PC-9 (cell line): Measurements from ENCODE around the gene WIPF1. TPM values are rescaled to one million over a fixed set of nuclear protein-coding genes. Genes with fewer than 3 reads are reported as not detected.

Source experiments
- BruUV-seq: library from RNA; stranded (reverse); fragments of 400-500 nt; replicated peaks from 2 replicates; lab custom pipeline; 2021; lab: Mats Ljungman, UMichigan
- CTCF ChIA-PET: fragments of 300-600 bp; sonication (Branson Sonifier 250); formaldehyde crosslinking; loops from one replicate; lab custom pipeline; 2022; ENCODE audit warnings: antibody characterized with exemption; lab: Charles Lee
- POLR2A ChIA-PET: fragments of 300-600 bp; sonication (Branson Sonifier 250); formaldehyde crosslinking; loops from one replicate; lab custom pipeline; 2022; ENCODE audit warnings: antibody characterized with exemption; ENCODE audit not compliant: unreplicated experiment; lab: Charles Lee
- DNase-seq, 2 experiments: peaks; one replicate each; pipeline versions ENCODE4 v3.0.0 to v3.0.0-alpha.2; 2015 to 2022; ENCODE audit warnings: mixed read lengths in 1 of 2
- H2AFZ ChIP-seq: fragments of 200-600 bp; sonication (generic); 2 replicates; pipeline ENCODE4 v1.8.1; 2017; ENCODE audit warnings: antibody characterized with exemption
- H3F3A ChIP-seq: fragments of 200-600 bp; sonication (generic); 2 replicates; pipeline ENCODE4 v1.8.1; 2017; ENCODE audit warnings: antibody characterized with exemption, mild to moderate bottlenecking, low read depth; ENCODE audit not compliant: insufficient read depth
- H3K27ac ChIP-seq: fragments of 200-600 bp; sonication (generic); 2 replicates; pipeline ENCODE4 v1.6.1; 2016; ENCODE audit warnings: mixed run types
- H3K27me3 ChIP-seq: fragments of 200-600 bp; sonication (generic); 2 replicates; pipeline ENCODE4 v1.6.1; 2016; ENCODE audit warnings: low read depth, mixed run types; ENCODE audit not compliant: insufficient read depth
- H3K36me3 ChIP-seq: fragments of 200-600 bp; sonication (generic); 2 replicates; pipeline ENCODE4 v1.6.1; 2016; ENCODE audit warnings: low read depth, mixed run types
- H3K4me1 ChIP-seq: fragments of 200-600 bp; sonication (generic); replicated peaks from 2 replicates; pipeline ENCODE4 v1.6.1; 2016; ENCODE audit warnings: mixed run types; ENCODE audit not compliant: insufficient read depth
- H3K4me2 ChIP-seq: fragments of 200-600 bp; sonication (generic); 2 replicates; pipeline ENCODE4 v1.6.1; 2017; ENCODE audit warnings: mixed run types
- H3K4me3 ChIP-seq: fragments of 200-600 bp; sonication (generic); 2 replicates; pipeline ENCODE4 v1.6.1; 2016; ENCODE audit warnings: mixed run types
- H3K79me2 ChIP-seq: fragments of 200-600 bp; sonication (generic); 2 replicates; pipeline ENCODE4 v1.6.1; 2017; ENCODE audit warnings: low read depth, mixed run types
- H3K9me2 ChIP-seq: fragments of 200-600 bp; sonication (generic); 2 replicates; pipeline ENCODE4 v1.8.1; 2017; ENCODE audit warnings: mild to moderate bottlenecking; ENCODE audit not compliant: insufficient read depth
- H3K9me3 ChIP-seq: fragments of 200-600 bp; sonication (generic); 2 replicates; pipeline ENCODE4 v1.8.1; 2016; ENCODE audit warnings: low read depth; ENCODE audit not compliant: insufficient read depth
- H4K20me1 ChIP-seq: fragments of 200-600 bp; sonication (generic); 2 replicates; pipeline ENCODE4 v1.8.1; 2017; ENCODE audit not compliant: insufficient read depth
- CTCF ChIP-seq: fragments of 200-600 bp; sonication (generic); conservative IDR thresholded peaks from 2 replicates; pipeline ENCODE4 v1.6.1; 2017; ENCODE audit warnings: mixed run types, antibody characterized with exemption, mild to moderate bottlenecking, moderate library complexity
- EZH2 ChIP-seq: fragments of 200-600 bp; sonication (generic); IDR thresholded peaks from 2 replicates; pipeline ENCODE4 v1.8.0; 2017; ENCODE audit warnings: antibody characterized with exemption, low read depth
- intact Hi-C: fragments of 100-400 bp; cut with micrococcal nuclease; formaldehyde crosslinking; loops from one replicate; pipeline ENCODE4 v1.10.0; 2022; ENCODE audit not compliant: unreplicated experiment
- total RNA-seq: library from RNA; stranded (reverse); gene quantifications from 2 replicates; pipeline ENCODE4 v1.2.3, GENCODE V29; 2021

WIPF1 gene
- total RNA-seq, 1 experiment from 2014 or later: 0.46 TPM

GRCh38 chr2:174611854-174612253 lies 14.2 kb upstream of the WIPF1 start:
- H3K4me1 ChIP-seq: peaks cover 22% of the 10 kb centered on the region
- no peak for TF ChIP-seq EZH2
- TF ChIP-seq CTCF: no peak

GRCh38 chr2:174611006-174611405 lies 13.4 kb upstream of the WIPF1 start:
- H3K27me3 ChIP-seq: no peaks in the 10 kb centered on the region
- no peak overlapping the region for H3K27ac ChIP-seq
- BruUV-seq: no TSS peak
- DNase-seq: no peak
- H3K9me3 ChIP-seq: peaks cover 5% of the 10 kb centered on the region
- no peak overlapping the region for H3K4me3 ChIP-seq
- peaks cover 8% of the 10 kb centered on the region; the same call in 1 of the 2 replicates for H3F3A ChIP-seq
- no peaks in the 10 kb centered on the region for H4K20me1 ChIP-seq
- H2AFZ ChIP-seq: no peak overlapping the region
- H3K4me1 ChIP-seq: peaks cover 22% of the 10 kb centered on the region
- H3K9me2 ChIP-seq: no peaks in the 10 kb centered on the region
- no peak overlapping the region for H3K4me2 ChIP-seq
- CTCF ChIA-PET: interaction anchor here (0.6 kb wide), 1 partner anchor 24 kb away, joined by 5 read pairs; no protein-coding TSS in a partner anchor
- H3K79me2 ChIP-seq: no peaks in the 10 kb centered on the region
- TF ChIP-seq CTCF: no peak
- no peak for TF ChIP-seq EZH2
- H3K36me3 ChIP-seq: no peaks in the 10 kb centered on the region
- intact Hi-C loops: no loop called here
- POLR2A ChIA-PET: no interaction called here

More at GRCh38 chr2:174611854-174612253, 14.2 kb upstream of the WIPF1 start:
- no peak overlapping the region for H3K27ac ChIP-seq
- intact Hi-C loops: no loop called here
- H3K4me2 ChIP-seq: no peak overlapping the region
- H3K79me2 ChIP-seq: no peaks in the 10 kb centered on the region
- H3K27me3 ChIP-seq: no peaks in the 10 kb centered on the region
- no peaks in the 10 kb centered on the region for H4K20me1 ChIP-seq
- H3F3A ChIP-seq: peaks cover 8% of the 10 kb centered on the region; the same call in 1 of the 2 replicates
- H3K36me3 ChIP-seq: no peaks in the 10 kb centered on the region
- peaks cover 5% of the 10 kb centered on the region for H3K9me3 ChIP-seq
- no peaks in the 10 kb centered on the region for H3K9me2 ChIP-seq
- ChIA-PET CTCF (no interaction called here), POLR2A (no interaction called here)
- no peak overlapping the region for H2AFZ ChIP-seq
- no peak for DNase-seq
- BruUV-seq: no TSS peak
- H3K4me3 ChIP-seq: no peak overlapping the region

GRCh38 chr2:174610243-174610995 lies 12.8 kb upstream of the WIPF1 start:
- peaks cover 22% of the 10 kb centered on the region for H3K4me1 ChIP-seq
- no peak overlapping the region for H3K4me2 ChIP-seq
- H3K4me3 ChIP-seq: no peak overlapping the region
- intact Hi-C loops: no loop called here
- no peak overlapping the region for H2AFZ ChIP-seq
- H3K27me3 ChIP-seq: no peaks in the 10 kb centered on the region
- ChIA-PET POLR2A (no interaction called here), CTCF (interaction anchor here (0.6 kb wide), 1 partner anchor 25 kb away, joined by 5 read pairs; no protein-coding TSS in a partner anchor)
- peaks cover 5% of the 10 kb centered on the region; the same call in 1 of the 2 replicates for H3K9me3 ChIP-seq
- BruUV-seq: no TSS peak
- H3F3A ChIP-seq: peaks cover 8% of the 10 kb centered on the region; the same call in 1 of the 2 replicates
- no peak for DNase-seq
- no peak overlapping the region for H3K27ac ChIP-seq
- H3K79me2 ChIP-seq: no peaks in the 10 kb centered on the region
- no peaks in the 10 kb centered on the region for H3K36me3 ChIP-seq
- H3K9me2 ChIP-seq: no peaks in the 10 kb centered on the region
- TF ChIP-seq EZH2: no peak
- no peak for TF ChIP-seq CTCF
- no peaks in the 10 kb centered on the region for H4K20me1 ChIP-seq
